GM18873 (cell line): Measurements from ENCODE around the gene RRP12.
"Not testable (repeated sequence)": the region's sequence is repeated elsewhere in the genome, so short reads cannot be mapped to it uniquely, and the experiment has no call there.

ENCODE experiments used
- ATAC-seq: cut with Tn5 transposase; IDR thresholded peaks from one replicate; pipeline ENCODE4 v1.9.1; 2021; ENCODE audit warnings: mild to moderate bottlenecking, moderate library complexity, moderate number of reproducible peaks; ENCODE audit not compliant: unreplicated experiment, low FRiP score

The RRP12 gene, protein sequence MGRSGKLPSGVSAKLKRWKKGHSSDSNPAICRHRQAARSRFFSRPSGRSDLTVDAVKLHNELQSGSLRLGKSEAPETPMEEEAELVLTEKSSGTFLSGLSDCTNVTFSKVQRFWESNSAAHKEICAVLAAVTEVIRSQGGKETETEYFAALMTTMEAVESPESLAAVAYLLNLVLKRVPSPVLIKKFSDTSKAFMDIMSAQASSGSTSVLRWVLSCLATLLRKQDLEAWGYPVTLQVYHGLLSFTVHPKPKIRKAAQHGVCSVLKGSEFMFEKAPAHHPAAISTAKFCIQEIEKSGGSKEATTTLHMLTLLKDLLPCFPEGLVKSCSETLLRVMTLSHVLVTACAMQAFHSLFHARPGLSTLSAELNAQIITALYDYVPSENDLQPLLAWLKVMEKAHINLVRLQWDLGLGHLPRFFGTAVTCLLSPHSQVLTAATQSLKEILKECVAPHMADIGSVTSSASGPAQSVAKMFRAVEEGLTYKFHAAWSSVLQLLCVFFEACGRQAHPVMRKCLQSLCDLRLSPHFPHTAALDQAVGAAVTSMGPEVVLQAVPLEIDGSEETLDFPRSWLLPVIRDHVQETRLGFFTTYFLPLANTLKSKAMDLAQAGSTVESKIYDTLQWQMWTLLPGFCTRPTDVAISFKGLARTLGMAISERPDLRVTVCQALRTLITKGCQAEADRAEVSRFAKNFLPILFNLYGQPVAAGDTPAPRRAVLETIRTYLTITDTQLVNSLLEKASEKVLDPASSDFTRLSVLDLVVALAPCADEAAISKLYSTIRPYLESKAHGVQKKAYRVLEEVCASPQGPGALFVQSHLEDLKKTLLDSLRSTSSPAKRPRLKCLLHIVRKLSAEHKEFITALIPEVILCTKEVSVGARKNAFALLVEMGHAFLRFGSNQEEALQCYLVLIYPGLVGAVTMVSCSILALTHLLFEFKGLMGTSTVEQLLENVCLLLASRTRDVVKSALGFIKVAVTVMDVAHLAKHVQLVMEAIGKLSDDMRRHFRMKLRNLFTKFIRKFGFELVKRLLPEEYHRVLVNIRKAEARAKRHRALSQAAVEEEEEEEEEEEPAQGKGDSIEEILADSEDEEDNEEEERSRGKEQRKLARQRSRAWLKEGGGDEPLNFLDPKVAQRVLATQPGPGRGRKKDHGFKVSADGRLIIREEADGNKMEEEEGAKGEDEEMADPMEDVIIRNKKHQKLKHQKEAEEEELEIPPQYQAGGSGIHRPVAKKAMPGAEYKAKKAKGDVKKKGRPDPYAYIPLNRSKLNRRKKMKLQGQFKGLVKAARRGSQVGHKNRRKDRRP (N-terminal part only)

DNA sequence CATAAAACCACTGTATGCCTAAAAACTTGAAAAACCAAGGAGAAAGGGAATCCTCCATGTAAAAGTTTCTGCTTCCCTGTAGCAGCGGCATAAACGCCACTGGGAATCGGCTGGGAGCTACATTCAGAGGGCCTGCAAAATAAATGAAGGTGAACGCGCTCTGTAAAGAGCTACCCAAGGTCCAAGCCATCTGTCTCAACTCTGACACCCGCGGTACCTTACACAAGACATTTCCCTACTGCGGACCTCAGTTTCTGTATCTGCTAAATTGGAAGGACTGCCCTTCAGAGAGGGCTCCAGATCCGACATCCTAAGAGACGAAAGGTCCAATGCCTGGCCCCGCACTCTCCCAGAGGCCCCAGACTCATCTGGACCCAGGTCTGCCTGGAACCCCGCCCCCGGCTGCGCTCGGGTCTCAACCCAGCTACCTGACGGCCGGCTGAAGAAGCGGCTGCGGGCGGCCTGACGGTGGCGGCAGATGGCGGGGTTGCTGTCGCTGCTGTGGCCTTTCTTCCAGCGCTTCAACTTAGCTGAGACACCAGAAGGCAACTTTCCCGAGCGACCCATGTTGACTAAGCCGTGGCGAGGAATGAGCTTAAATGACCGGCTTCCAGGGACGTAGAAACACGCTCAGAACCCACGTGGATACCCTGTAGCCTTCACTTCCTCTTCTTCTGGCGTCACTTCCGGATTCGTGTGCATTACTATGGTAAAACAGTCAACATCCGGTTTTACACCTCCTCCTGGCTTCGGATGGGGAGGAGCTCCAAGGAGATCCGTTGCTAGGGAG lies at the start of gene RRP12:
Gene RRP12, minus strand, starts transcription at position 676 of the 790 bp plus-strand sequence. Its CDS starts 109 bp downstream, at position 567.
- peak; percentile 84 for ATAC-seq

DNA sequence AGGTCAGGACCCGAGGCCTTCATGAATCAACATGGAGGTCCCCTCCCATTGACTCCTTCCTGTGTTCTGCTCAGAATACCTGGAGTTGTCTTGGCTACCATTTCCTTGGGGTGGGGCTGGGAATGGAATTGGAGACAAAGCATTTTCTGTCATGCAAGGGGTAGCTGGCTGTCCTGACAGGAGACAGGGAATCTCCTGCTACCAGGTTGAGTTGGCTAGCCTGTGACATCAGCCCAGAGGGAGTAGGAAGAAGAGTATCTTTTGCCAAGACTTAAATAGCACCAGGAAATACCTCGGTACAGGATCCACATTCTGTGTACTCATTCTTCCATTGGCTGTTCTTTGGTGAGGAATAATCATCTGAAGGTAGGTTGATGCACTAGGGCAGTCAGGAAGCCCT lies 49.7 kb upstream of the RRP12 start:
- ATAC-seq: no peak

DNA sequence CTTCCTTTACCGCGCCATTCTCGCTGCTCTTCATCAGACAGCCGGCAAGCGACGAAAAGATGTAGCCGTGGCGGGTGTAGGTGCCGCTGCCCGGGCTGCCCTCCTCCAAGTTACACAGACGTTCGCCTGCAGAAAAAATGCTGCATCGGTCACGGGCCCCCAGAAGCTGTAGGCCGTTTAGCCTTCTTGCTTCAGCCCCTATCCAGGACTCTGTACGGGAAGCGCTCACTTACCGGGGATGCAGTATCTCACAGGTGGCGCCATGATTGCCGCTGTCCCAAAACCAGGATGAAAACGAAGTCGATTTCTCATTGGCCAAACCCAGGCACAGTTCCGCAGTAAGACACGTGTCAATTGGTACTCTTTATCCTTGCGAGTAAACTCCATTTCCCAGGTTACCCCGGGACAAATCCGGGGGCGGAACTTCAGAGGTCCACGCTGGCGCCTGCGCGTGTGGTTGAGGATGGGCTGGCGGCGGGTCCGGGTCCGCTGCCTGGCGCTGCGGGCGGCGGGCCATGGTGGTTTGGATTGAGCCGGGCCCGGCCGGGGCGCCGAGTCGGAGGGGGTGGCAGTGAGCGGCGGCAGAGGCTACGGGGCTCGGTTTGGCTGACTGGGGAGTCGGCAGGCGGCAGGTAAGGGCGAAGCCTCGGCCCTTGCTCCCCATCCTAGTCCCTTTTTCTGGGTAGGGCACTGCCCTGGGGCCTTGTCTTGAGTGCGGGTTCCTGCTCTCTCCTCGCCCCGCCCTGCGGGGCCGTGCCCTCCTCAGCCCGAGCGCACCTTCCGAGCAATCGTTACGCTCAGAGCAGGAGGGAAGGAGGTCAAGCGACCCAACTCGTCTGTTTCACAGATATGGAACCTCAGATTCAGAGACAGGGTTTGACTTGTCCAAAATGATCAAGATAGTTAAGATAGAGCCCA lies 44.8 kb upstream of the RRP12 start, which contains the start of the genes EXOSC1 and ZDHHC16:
Gene EXOSC1, minus strand, starts transcription at position 285 of the 918 bp plus-strand sequence. Its CDS starts 21 bp downstream, at position 264.
Gene ZDHHC16, plus strand, starts transcription at position 454 of the 918 bp plus-strand sequence. CDS start 5,501 bp downstream, outside the sequence.
- ATAC-seq: peak; percentile 95

DNA sequence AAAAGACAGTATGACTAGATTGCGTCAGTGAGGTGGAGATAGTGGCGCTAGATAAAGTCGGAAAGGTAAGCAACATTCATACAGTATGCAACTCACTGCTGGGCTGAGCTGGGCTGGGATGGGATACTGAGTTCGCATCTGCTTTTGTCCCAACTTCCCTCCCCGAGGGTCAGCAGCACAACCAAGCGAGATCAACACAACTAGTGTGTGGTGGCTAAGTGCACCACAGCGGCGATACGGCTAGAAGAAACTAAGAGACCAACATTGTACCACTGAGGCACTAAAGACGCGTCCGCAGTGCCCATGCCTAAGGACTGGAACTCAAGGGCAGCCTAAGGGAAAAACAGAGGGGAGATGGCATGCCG lies 44.2 kb upstream of the RRP12 start:
- no peak for ATAC-seq

DNA sequence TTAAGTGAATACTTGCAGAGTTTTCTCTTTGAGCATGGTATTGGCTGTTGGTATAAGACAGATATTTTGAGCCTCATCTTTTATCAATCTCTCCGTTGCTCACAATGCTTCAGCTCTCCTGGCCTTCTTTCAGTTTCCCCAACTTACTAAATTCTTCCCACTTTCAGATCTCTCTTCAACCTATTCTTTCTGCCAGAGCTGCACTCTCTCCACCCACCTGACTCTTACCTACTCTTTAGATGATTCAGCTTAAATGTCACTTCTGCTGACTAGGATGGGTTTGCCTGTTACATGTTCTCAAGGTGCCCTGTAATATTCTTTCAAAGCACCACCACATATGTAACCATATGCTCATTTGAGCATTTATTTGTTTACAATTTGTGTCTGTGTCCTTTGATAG lies 43.1 kb upstream of the RRP12 start:
- ATAC-seq: no peak

DNA sequence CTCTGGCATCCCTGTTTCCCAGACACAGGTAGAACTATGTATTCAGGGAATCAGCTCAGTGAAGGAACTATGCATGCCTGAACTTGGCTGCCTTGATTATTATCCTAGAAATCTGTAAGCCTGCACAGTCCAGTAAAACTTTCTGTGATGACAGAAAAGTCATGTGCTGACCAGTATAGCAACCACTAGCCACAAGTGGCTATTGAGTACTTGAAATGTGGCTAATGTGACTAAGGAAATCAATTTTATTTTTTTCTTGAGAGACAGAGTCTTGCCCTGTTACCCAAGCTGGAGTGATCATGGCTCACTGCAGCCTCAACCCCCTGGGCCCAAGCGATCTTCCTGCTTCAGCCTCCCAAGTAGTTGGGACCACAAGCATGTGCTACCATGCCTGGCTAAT lies 41.1 kb upstream of the RRP12 start:
- no peak for ATAC-seq

DNA sequence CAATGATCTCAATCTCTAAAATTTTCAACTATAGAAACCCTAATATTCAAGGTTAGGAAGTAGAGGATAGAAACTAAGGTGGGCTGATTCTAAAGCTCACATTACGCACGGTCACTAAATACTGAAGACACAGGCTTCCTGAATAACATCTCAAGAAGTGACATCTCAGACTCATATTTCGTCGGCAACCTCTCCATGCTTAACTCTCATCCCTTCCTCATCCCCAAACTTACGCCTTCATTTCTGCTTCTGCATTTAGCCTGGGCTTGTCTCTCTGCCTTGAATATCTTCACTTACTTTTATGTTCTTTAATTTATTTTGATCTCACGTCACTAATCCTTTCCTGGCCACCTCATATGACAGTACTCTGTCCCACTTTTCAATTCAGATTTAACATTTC lies 34.1 kb upstream of the RRP12 start:
- no peak for ATAC-seq

DNA sequence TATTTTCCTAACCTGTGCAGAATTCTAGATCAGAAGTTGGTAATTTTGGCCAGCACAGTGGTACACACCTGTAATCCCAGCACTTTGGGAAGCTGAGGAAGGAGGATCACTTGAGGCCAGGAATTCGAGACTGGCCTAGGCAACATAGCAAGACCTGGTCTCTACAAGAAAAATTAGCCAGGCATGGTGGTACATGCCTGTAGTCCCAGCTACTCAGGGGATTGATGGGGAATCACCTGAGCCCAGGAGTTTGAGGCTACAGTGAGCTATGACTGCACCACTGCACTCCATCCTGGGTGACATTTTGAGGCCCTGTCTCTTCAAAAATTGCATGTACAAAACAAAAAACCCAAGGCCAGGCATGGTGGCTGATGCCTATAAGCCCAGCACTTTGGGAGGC lies 33.4 kb upstream of the RRP12 start:
- ATAC-seq: no peak

DNA sequence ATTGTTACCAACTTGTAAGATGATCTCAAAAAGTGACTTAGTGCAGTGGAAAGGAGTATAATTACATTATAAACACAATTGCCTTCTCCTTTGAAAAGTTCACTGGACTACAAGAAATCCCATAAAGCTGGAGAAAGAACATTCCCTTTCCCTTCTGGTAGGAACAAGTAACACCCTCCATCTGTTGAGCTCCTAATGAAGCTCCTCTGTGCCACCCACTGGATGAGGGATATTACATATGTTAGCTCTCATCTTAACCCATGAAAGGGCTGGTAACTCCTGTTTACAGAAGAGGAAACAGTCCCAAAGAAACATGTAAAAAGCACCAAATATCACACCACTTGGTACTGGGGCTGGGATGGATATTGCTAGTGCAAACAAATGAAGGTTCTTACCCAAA lies 32.9 kb upstream of the RRP12 start:
- no peak for ATAC-seq

DNA sequence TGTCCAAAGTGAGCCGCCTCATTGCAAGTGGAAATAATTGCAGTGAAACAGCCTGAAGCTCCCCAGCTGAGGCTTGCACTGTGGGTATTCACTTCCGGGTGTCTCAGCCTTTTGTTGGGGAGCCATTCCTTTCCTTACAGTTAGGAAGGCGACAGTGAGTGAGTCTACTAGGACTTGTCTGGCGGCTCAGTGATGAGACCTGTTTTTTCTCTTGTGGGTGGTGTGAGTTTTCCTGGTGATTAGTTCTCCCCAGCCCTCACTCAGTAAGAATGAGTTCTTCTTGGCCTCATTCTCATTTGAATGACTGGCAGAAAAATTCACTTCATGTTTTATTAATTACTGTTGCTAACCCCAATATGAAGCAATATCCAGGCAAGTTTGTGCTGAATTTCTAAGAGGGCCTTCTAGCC lies 27.4 kb upstream of the RRP12 start:
- no peak for ATAC-seq

DNA sequence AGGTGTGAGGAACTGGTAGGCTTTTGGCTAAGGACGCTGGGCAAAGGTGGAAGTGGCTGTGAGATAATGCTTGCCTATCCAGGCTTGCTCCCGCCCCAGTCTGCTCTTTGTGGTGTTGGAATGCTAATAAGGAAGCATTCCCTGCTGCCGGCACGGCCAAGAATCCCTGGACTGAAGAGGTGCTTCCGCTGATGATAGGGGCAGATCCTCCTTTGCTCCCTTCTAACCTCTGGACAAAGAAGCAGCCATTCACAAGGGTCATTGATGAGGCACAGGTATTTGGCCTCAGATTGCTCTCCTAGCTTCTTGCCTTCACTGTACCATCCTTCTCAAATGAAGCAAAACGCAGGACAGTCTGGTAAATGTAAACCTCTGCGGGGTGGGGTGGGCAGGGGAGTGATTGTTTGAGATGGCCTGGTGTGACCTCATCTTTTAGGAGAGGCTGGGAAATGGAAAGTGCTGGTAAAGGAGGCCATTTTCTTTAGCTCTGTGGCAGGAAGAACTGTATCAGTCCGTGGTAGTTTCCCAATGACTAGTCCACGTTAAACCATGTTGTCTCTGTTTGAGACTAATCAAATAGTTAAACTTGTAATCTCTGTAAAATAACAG lies 26.5 kb upstream of the RRP12 start:
- ATAC-seq: no peak

DNA sequence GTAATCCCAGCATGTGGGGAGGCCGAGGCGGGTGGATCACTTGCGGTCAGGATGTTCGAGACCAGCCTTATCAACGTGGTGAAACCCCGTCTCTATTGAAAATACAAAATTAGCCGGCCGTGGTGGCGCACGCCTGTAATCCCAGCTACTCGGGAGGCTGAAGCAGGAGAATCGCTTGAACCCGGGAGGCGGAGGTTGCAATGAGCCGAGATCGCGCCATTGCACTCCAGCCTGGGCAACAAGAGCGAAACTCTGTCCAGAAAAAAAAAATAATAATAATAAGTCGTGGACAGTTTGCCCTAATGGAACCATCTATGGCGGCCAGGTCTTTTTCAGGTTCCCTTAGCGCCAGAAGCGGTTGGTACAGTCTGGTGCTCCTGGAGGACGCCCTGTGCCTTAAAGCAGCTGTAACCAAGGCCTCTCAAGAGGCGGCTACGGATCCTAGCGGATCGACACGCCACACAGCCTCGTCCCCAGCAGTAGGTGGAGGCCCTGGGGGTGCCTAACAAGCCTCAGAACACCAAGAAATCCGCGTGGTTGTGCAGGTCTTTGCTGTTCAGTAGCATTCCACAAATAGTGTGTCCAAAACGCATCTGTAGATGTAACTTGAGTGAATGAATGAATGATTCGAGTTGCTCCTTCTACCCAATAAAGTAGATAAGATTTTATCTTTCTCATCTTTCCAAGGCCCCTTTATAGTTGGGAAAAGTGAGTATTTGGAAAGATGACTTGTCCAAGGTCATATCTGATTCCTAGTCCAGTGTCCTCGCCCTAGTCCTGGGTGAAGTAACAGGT lies 25.8 kb upstream of the RRP12 start:
- no peak for ATAC-seq

DNA sequence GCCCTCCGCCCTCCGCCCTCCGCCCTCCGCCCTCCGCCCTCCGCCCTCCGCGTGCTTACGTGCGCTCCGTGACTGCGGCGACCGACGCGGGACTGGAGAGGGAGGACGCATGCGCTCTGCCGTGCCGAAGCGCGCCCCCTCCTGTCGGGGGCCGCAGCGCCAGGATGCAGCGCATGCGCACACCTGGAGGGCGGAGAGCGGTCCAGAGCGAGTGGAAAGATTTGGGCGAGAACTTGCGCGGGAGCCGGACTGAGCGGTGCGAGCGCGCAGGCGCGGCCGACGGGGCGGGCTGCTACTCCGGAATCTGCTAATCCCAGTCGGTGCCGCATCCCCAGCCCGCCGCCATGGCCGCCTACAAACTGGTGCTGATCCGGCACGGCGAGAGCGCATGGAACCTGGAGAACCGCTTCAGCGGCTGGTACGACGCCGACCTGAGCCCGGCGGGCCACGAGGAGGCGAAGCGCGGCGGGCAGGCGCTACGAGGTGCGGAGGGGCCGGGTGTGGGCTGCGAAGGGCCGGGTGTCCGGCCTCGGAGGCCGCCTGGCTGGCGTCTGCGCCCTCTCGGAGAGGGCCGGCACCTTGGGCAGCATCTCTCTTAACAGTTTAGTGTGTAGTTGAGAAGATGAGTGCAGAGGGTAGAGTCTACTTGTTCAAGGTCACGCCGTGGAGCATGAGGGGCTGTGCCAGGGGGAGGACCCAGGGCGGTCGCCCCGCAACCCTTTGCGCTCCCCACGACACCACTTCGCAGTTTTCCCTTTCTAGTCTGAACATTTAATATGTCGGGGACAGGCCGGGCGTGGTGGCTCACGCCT lies 25.0 kb upstream of the RRP12 start, which contains the start of gene PGAM1:
Gene PGAM1, plus strand, starts transcription at position 228 of the 812 bp plus-strand sequence. Its CDS starts 117 bp downstream, at position 345.
- ATAC-seq: peak; percentile 61

DNA sequence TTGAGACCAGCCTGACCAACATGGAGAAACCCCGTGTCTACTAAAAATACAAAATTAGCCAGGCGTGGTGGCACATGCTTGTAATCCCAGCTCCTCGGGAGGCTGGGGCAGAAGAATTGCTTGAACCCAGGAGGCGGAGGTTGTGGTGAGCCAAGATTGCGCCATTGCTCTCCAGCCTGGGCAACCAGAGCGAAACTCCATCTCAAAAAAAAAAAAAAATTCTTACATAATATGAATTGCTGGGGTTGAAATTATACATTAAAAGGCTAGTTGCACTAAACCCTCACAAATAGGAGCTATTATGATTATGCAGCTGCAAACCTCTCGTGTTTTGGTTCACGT lies 22.6 kb upstream of the RRP12 start:
- ATAC-seq: not testable (repeated sequence)

DNA sequence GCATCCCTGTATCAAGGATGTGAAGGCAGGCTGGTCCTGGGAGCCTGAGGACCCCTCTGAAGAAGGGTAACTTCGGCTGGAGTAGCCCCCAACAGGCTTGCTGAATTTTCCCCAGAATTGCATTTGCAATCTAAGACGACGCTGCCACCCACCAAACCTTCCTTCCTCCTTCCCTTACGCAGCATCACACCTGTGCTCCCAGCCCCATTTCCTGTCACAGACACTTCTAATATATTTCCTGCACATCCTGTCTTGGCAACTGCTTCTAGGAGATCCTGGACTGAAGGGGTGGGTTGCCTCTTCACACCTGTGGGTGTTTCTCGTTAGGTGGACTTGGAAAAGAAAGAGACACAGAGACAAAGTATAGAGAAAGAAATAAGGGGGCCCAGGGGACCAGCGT lies 15.4 kb upstream of the RRP12 start:
- ATAC-seq: no peak

DNA sequence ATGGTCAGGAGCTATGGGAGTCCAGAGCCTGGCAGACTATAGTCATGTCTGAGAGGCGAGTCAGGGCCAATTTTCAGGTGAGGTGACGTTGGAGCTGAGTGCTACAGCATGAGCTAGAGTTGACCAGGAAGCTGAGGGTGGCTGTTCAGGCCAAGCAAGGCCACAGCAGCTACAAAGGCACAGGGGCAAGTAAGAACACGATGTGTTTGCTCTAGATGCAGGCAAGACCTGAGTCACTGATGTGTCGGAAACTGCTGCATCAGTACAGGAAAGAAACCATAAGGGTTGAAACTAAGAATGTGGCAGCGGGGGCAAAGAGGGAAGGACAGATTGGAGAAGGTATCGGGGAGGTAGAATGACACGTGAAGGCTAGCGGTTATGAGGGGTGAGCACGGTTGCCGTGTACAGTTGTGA lies 11.8 kb upstream of the RRP12 start:
- ATAC-seq: no peak

DNA sequence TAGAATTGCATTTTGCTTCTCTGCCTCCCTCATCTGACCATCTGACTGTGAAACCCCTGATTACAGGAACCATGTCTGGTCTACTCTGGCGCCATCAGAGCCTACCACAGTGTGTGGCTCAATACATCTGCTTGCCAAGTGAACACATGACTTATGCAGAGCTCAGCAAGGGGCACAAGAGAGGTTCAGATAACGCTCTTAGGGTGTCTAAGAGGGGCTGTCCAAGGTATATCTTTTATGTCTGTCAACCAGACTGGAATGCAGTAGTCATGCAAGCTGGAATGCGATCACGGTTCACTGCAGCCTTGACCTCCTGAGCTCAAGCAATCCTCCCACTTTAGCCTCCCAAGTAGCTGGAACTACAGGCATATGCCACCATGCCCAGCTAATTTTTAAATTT lies 10.3 kb upstream of the RRP12 start:
- no peak for ATAC-seq
